HepG2 (cell line): ENCODE data around the gene TOB1. TPM values are rescaled to one million over a fixed set of nuclear protein-coding genes. Genes with fewer than 3 reads are reported as not detected.

Experiments
- ATAC-seq: fragments of 200-7000 bp; cut with Tn5 transposase; 3 replicates; pipeline ENCODE4 v1.9.1; 2020; ENCODE audit warnings: mild to moderate bottlenecking, moderate library complexity
- BruUV-seq: library from RNA; stranded (reverse); fragments of 400-500 nt; replicated peaks from 2 replicates; lab custom pipeline; 2021; lab: Mats Ljungman, UMichigan
- CTCF ChIA-PET: fragments of 300-600 bp; formaldehyde crosslinking; extraction: SDS; loops from one replicate; lab custom pipeline; 2021; ENCODE audit warnings: low total read pairs, inconsistent platforms, low intra/inter-chr PET ratio; lab: Yijun Ruan, JAX
- POLR2A ChIA-PET: fragments of 350-600 bp; sonication (Branson Sonifier 250); formaldehyde crosslinking; loops from one replicate; lab custom pipeline; 2020; ENCODE audit warnings: antibody characterized with exemption, inconsistent platforms; lab: Yijun Ruan, JAX
- DNase-seq: peaks from one replicate; pipeline ENCODE4 v3.0.0-alpha.2; 2015; ENCODE audit warnings: low spot score
- FAIRE-seq: peaks from 3 replicates; lab custom pipeline; 2011; peaks lifted over from hg19 to GRCh38; lab: Jason Lieb, UNC
- H2AFZ ChIP-seq: one replicate; pipeline ENCODE4 v1.6.1; 2011; ENCODE audit warnings: low read length, inconsistent platforms
- H3K27ac ChIP-seq: fragments of 300-600 bp; 3 replicates; pipeline ENCODE4 v1.8.0; 2011; ENCODE audit warnings: mixed run types, mild to moderate bottlenecking, mixed read lengths, low read length, inconsistent platforms; ENCODE audit not compliant: insufficient read depth; ENCODE audit errors: extremely low read length
- H3K27me3 ChIP-seq, 2 experiments: fragments of 200-600 bp in 1 of 2; 2 replicates in 1 of 2; 3 replicates in 1 of 2; pipeline versions ENCODE4 v1.6.0 to v1.8.0; 2011; ENCODE audit warnings: low read length in 2 of 2, mild to moderate bottlenecking in 2 of 2, moderate library complexity in 2 of 2, inconsistent platforms in 1 of 2; ENCODE audit not compliant: insufficient read depth in 2 of 2, control insufficient read depth in 1 of 2
- H3K36me3 ChIP-seq, 2 experiments: fragments of 200-600 bp in 1 of 2; replicated peaks in 1 of 2; 2 replicates in 1 of 2; 3 replicates in 1 of 2; pipeline versions ENCODE4 v1.5.1 to v1.8.0; 2011; ENCODE audit warnings: low read length in 2 of 2, inconsistent platforms in 1 of 2; ENCODE audit not compliant: insufficient read depth in 2 of 2, control insufficient read depth in 1 of 2
- H3K4me1 ChIP-seq: 2 replicates; pipeline ENCODE4 v1.5.1; 2012; ENCODE audit warnings: low read length, inconsistent platforms; ENCODE audit not compliant: insufficient read depth
- H3K4me2 ChIP-seq: 2 replicates; pipeline ENCODE4 v1.6.0; 2011; ENCODE audit warnings: low read depth, low read length, inconsistent platforms
- H3K4me3 ChIP-seq, 3 experiments: fragments of 200-600 bp in 1 of 3; sonication (generic), shearing (Covaris generic) in 1 of 3; replicated peaks in 1 of 3; 2 replicates each; pipeline ENCODE4 v1.5.1; 2011 to 2016; ENCODE audit warnings: low read length in 3 of 3, inconsistent platforms in 2 of 3, low read depth in 2 of 3, mild to moderate bottlenecking in 2 of 3, control low read depth in 1 of 3, mixed read lengths in 1 of 3; ENCODE audit not compliant: insufficient read depth in 1 of 3
- H3K79me2 ChIP-seq: one replicate; pipeline ENCODE4 v1.6.1; 2011; ENCODE audit warnings: low read length, inconsistent platforms; ENCODE audit not compliant: insufficient read depth
- H3K9ac ChIP-seq: 2 replicates; pipeline ENCODE4 v1.6.0; 2011; ENCODE audit warnings: mild to moderate bottlenecking, low read depth, low read length, inconsistent platforms; ENCODE audit not compliant: insufficient read depth
- H3K9me3 ChIP-seq: 2 replicates; pipeline ENCODE4 v1.5.1; 2012; ENCODE audit warnings: mild to moderate bottlenecking, low read length
- H4K20me1 ChIP-seq: 2 replicates; pipeline ENCODE4 v1.6.0; 2011; ENCODE audit warnings: inconsistent platforms, mild to moderate bottlenecking, low read length, moderate library complexity; ENCODE audit not compliant: insufficient read depth
- SP5 ChIP-seq: IDR thresholded peaks from 2 replicates; pipeline ENCODE4 v1.6.1; 2016; ENCODE audit warnings: low read depth, borderline replicate concordance
- XBP1 ChIP-seq: sonication (generic); formaldehyde crosslinking; IDR thresholded peaks from 2 replicates; pipeline ENCODE4 v1.5.0; 2020; ENCODE audit warnings: missing genetic modification reagents
- ZBTB7B ChIP-seq: sonication (generic); formaldehyde crosslinking; IDR thresholded peaks from 2 replicates; pipeline ENCODE4 v1.4.0; 2020; ENCODE audit warnings: missing genetic modification reagents
- ZNF510 ChIP-seq: sonication (generic); formaldehyde crosslinking; IDR thresholded peaks from 2 replicates; pipeline ENCODE4 v1.4.0; 2020; ENCODE audit warnings: low read depth, mild to moderate bottlenecking, missing genetic modification reagents
- ZNF780A ChIP-seq: sonication (generic); formaldehyde crosslinking; IDR thresholded peaks from 2 replicates; pipeline ENCODE4 v1.8.0; 2022; ENCODE audit warnings: mild to moderate bottlenecking, missing genetic modification reagents, moderate library complexity
- ZSCAN25 ChIP-seq: sonication (generic); formaldehyde crosslinking; IDR thresholded peaks from 2 replicates; pipeline ENCODE4 v1.8.0; 2022; ENCODE audit warnings: mild to moderate bottlenecking, missing genetic modification reagents
- WGBS: methylation state at CpG from one replicate; pipeline ENCODE4 v1.1.6; 2017; ENCODE audit warnings: low lambda C conversion rate; 5-methylcytosine and 5-hydroxymethylcytosine counted together
- in situ Hi-C: cut with HindIII; loops from 2 replicates; pipeline ENCODE4 v1.10.0; 2017; ENCODE audit warnings: low pct_unique_long_range_greater_than_20kb; ENCODE audit not compliant: extremely low pct_ligation_motif_present
- intact Hi-C: fragments of 100-400 bp; cut with micrococcal nuclease; formaldehyde crosslinking; loops from one replicate; pipeline ENCODE4 v1.10.0; 2022; ENCODE audit not compliant: unreplicated experiment
- polyA plus RNA-seq, 8 experiments: library from polyadenylated mRNA; depleted of rRNA in 3 of 8; stranded (reverse) in 7 of 8; unstranded in 1 of 8; fragments of >200 nt; fragmentation: Illumina TruSeq in 4 of 8; extraction: Trizol in 4 of 8; gene quantifications; 2 replicates each; pipeline versions ENCODE4 v1.2.1 to v1.2.3, GENCODE V29; 2011 to 2016; ENCODE audit warnings: low read depth in 4 of 8, missing spikeins in 1 of 8, mixed read lengths in 1 of 8; ENCODE audit not compliant: insufficient read depth in 1 of 8
- total RNA-seq, 5 experiments: library from RNA; depleted of rRNA; stranded (reverse); fragments of >200 nt; fragmentation: Illumina TruSeq; extraction: Trizol; gene quantifications; 2 replicates each; pipeline ENCODE4 v1.2.3, GENCODE V29; 2016; ENCODE audit warnings: low read depth in 1 of 5
- TF ChIP-seq, protein P1 (sequence below): sonication (generic); formaldehyde crosslinking; IDR thresholded peaks from 2 replicates; pipeline ENCODE4 v1.5.1; 2020; ENCODE audit warnings: mild to moderate bottlenecking, missing genetic modification reagents, moderate library complexity

Gene TOB1
- total and polyA plus RNA-seq, 2 of the 13 experiments (the other 11 are each of a cell fraction or from before 2014, with no cell fraction given) = 21.9 to 57.7 TPM

DNA sequence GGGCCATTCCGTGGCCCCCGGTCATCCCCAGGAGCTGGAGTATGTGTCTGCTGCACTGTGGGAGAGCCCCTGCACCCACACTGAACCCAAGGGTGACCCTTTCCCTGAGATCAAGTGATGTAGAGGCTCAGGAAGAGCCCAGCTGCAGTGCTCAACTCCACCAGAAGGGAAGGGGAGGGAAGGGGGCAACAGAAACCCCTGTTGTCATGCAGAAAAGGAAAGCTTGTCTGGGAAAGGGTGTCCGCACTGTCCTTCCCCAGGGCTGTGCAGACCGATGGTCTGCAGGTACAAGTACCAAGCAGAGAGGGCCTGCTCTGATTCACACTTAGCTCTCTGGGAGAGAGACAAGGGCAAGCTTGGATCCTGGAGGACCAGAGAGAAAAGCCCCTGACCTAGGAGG lies 45.7 kb upstream of the TOB1 start (continued):
- TF ChIP-seq, protein P1, sequence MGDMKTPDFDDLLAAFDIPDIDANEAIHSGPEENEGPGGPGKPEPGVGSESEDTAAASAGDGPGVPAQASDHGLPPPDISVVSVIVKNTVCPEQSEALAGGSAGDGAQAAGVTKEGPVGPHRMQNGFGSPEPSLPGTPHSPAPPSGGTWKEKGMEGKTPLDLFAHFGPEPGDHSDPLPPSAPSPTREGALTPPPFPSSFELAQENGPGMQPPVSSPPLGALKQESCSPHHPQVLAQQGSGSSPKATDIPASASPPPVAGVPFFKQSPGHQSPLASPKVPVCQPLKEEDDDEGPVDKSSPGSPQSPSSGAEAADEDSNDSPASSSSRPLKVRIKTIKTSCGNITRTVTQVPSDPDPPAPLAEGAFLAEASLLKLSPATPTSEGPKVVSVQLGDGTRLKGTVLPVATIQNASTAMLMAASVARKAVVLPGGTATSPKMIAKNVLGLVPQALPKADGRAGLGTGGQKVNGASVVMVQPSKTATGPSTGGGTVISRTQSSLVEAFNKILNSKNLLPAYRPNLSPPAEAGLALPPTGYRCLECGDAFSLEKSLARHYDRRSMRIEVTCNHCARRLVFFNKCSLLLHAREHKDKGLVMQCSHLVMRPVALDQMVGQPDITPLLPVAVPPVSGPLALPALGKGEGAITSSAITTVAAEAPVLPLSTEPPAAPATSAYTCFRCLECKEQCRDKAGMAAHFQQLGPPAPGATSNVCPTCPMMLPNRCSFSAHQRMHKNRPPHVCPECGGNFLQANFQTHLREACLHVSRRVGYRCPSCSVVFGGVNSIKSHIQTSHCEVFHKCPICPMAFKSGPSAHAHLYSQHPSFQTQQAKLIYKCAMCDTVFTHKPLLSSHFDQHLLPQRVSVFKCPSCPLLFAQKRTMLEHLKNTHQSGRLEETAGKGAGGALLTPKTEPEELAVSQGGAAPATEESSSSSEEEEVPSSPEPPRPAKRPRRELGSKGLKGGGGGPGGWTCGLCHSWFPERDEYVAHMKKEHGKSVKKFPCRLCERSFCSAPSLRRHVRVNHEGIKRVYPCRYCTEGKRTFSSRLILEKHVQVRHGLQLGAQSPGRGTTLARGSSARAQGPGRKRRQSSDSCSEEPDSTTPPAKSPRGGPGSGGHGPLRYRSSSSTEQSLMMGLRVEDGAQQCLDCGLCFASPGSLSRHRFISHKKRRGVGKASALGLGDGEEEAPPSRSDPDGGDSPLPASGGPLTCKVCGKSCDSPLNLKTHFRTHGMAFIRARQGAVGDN (CRISPR knock-in tag) = 0 out of 2 replicates have a peak, but pooled peaks have one; percentile 25
- TF ChIP-seq ZNF780A (no peak), SP5 (CRISPR knock-in tag) (no peak), XBP1 (no peak), ZBTB7B (CRISPR knock-in tag) (0 out of 2 replicates have a peak, but pooled peaks have one; percentile 51)

DNA sequence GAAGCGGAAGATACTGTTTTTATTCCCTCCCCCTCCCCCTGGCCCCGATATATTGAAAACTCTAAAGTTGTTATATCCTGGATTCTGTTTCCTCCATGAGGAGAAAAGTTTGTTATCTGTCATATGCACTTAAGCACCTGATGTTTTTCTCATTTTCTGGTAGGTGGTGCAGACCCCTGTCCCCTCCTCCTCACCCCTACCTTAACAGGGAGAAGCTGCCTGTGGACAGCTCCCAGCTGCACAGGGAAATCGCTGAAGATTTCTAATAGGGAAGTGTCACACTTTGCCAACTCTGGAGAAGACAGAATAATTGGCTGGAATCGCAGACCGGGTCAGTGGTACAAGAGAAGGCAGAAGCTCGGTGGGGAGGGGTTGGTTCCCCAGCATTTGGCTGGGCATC lies 45.3 kb upstream of the TOB1 start:
- no TSS peak for BruUV-seq
- WGBS = 87% methylated on average over 6 of the region's 6 CpGs
- H4K20me1 ChIP-seq = no peaks in the 10 kb centered on the region
- ChIA-PET POLR2A (interaction anchor here (1.2 to 9.1 kb wide), 5 partner anchors 12 to 46 kb away, joined by 4 to 336 read pairs (median 9); partner anchors contain the start of gene TOB1), CTCF (no interaction called here)
- no peaks in the 10 kb centered on the region for H3K27me3 ChIP-seq
- FAIRE-seq = no peak
- no peak overlapping the region for H3K27ac ChIP-seq
- ATAC-seq = no peak
- H3K4me2 ChIP-seq = no peak overlapping the region
- H3K4me1 ChIP-seq = peaks cover 83% of the 10 kb centered on the region
- in situ Hi-C loops (no loop called here), intact Hi-C loops (no loop called here)
- no peaks in the 10 kb centered on the region for H3K79me2 ChIP-seq
- no peaks in the 10 kb centered on the region for H3K36me3 ChIP-seq
- no peak overlapping the region for H3K9ac ChIP-seq
- no peak overlapping the region for H3K4me3 ChIP-seq
- DNase-seq = no peak
- H3K9me3 ChIP-seq = no peaks in the 10 kb centered on the region
- TF ChIP-seq ZSCAN25 (peak; percentile 63; the same call in 1 of the 2 replicates), ZNF510 (CRISPR knock-in tag) (no peak)
- H2AFZ ChIP-seq = no peak overlapping the region
